H9 (cell line): ENCODE data around the gene OMP. TPM values are rescaled to one million over a fixed set of nuclear protein-coding genes. Genes with fewer than 3 reads are reported as not detected.

Experiments
- DNase-seq: peaks from one replicate; pipeline ENCODE4 v3.0.0-alpha.2; 2017
- H2AFZ ChIP-seq: one replicate; pipeline ENCODE4 v1.6.1; 2013; ENCODE audit warnings: mild to moderate bottlenecking, low read length, control low read depth, moderate library complexity
- H2AK5ac ChIP-seq: 2 replicates; pipeline ENCODE4 v1.6.1; 2013; ENCODE audit warnings: low read length, control low read depth, mixed read lengths; ENCODE audit not compliant: insufficient read length
- H2BK120ac ChIP-seq: one replicate; pipeline ENCODE4 v1.6.1; 2013; ENCODE audit warnings: low read depth, mild to moderate bottlenecking, low read length, control low read depth, inconsistent platforms; ENCODE audit not compliant: poor library complexity, severe bottlenecking
- H2BK12ac ChIP-seq: 2 replicates; pipeline ENCODE4 v1.6.1; 2013; ENCODE audit warnings: low read length, control low read depth, mixed read lengths, low read depth; ENCODE audit not compliant: insufficient read length
- H2BK15ac ChIP-seq: 2 replicates; pipeline ENCODE4 v1.6.1; 2013; ENCODE audit warnings: low read depth, low read length, control low read depth
- H2BK20ac ChIP-seq: one replicate; pipeline ENCODE4 v1.6.1; 2013; ENCODE audit warnings: low read depth, mild to moderate bottlenecking, low read length, control low read depth, inconsistent platforms; ENCODE audit not compliant: poor library complexity, severe bottlenecking
- H2BK5ac ChIP-seq: 2 replicates; pipeline ENCODE4 v1.6.1; 2013; ENCODE audit warnings: low read length, control low read depth, mixed read lengths; ENCODE audit not compliant: insufficient read length
- H3K14ac ChIP-seq: 2 replicates; pipeline ENCODE4 v1.6.1; 2013; ENCODE audit warnings: low read length, control low read depth; ENCODE audit not compliant: insufficient read depth
- H3K18ac ChIP-seq: 2 replicates; pipeline ENCODE4 v1.6.1; 2013; ENCODE audit warnings: low read depth, mild to moderate bottlenecking, mixed read lengths, low read length, control low read depth; ENCODE audit not compliant: insufficient read length
- H3K23ac ChIP-seq: 2 replicates; pipeline ENCODE4 v1.6.1; 2013; ENCODE audit warnings: low read length, control low read depth, mixed read lengths, low read depth; ENCODE audit not compliant: insufficient read length
- H3K23me2 ChIP-seq: 2 replicates; pipeline ENCODE4 v1.6.1; 2013; ENCODE audit warnings: low read depth, mild to moderate bottlenecking, mixed read lengths, low read length, control low read depth; ENCODE audit not compliant: insufficient read length, poor library complexity, severe bottlenecking
- H3K27ac ChIP-seq: 2 replicates; pipeline ENCODE4 v1.5.1; 2013; ENCODE audit warnings: low read length, control low read depth, mixed read lengths, low read depth; ENCODE audit not compliant: insufficient read length
- H3K27me3 ChIP-seq: 2 replicates; pipeline ENCODE4 v1.6.1; 2013; ENCODE audit warnings: low read length, control low read depth, inconsistent platforms; ENCODE audit not compliant: insufficient read depth
- H3K4ac ChIP-seq: 2 replicates; pipeline ENCODE4 v1.6.1; 2013; ENCODE audit warnings: low read depth, mild to moderate bottlenecking, control low read depth, inconsistent platforms, low read length, moderate library complexity
- H3K4me1 ChIP-seq: 2 replicates; pipeline ENCODE4 v1.6.1; 2013; ENCODE audit warnings: low read length, control low read depth, inconsistent platforms; ENCODE audit not compliant: insufficient read depth
- H3K4me2 ChIP-seq: 2 replicates; pipeline ENCODE4 v1.6.1; 2013; ENCODE audit warnings: low read length, control low read depth, mixed read lengths; ENCODE audit not compliant: insufficient read length, insufficient read depth
- H3K56ac ChIP-seq: 2 replicates; pipeline ENCODE4 v1.6.1; 2013; ENCODE audit warnings: low read depth, mild to moderate bottlenecking, mixed read lengths, low read length, control low read depth; ENCODE audit not compliant: insufficient read length
- H3K79me1 ChIP-seq: 2 replicates; pipeline ENCODE4 v1.6.1; 2013; ENCODE audit warnings: low read depth, mild to moderate bottlenecking, moderate library complexity, low read length, control low read depth, inconsistent platforms; ENCODE audit not compliant: insufficient read depth, poor library complexity, severe bottlenecking
- H3K79me2 ChIP-seq: 2 replicates; pipeline ENCODE4 v1.6.1; 2013; ENCODE audit warnings: low read length, control low read depth, inconsistent platforms; ENCODE audit not compliant: insufficient read depth
- H3K9ac ChIP-seq: 2 replicates; pipeline ENCODE4 v1.6.1; 2013; ENCODE audit warnings: low read length, control low read depth, mixed read lengths; ENCODE audit not compliant: insufficient read length; ENCODE audit errors: extremely low read depth
- H3K9me3 ChIP-seq: one replicate; pipeline ENCODE4 v1.6.1; 2013; ENCODE audit warnings: low read depth, low read length, inconsistent platforms; ENCODE audit not compliant: control insufficient read depth
- H3T11ph ChIP-seq: one replicate; pipeline ENCODE4 v1.6.1; 2013; ENCODE audit warnings: mild to moderate bottlenecking, low read length, control low read depth, inconsistent platforms
- H4K20me1 ChIP-seq: one replicate; pipeline ENCODE4 v1.6.1; 2013; ENCODE audit not compliant: control insufficient read depth, insufficient read length, insufficient read depth
- H4K5ac ChIP-seq: 2 replicates; pipeline ENCODE4 v1.6.1; 2013; ENCODE audit warnings: low read depth, mild to moderate bottlenecking, mixed read lengths, low read length, control low read depth; ENCODE audit not compliant: insufficient read length
- H4K8ac ChIP-seq: replicated peaks from 2 replicates; pipeline ENCODE4 v1.6.1; 2013; ENCODE audit warnings: low read length, control low read depth, mixed read lengths, low read depth; ENCODE audit not compliant: insufficient read length
- H4K91ac ChIP-seq: 2 replicates; pipeline ENCODE4 v1.6.1; 2013; ENCODE audit warnings: low read depth, mild to moderate bottlenecking, moderate library complexity, mixed read lengths, low read length, control low read depth; ENCODE audit not compliant: insufficient read length
- H3K27ac Mint-ChIP-seq, 3 experiments: 2 replicates in 2 of 3; 3 replicates in 1 of 3; pipeline ENCODE4 v1.8.0; 2020 to 2021; ENCODE audit warnings: mixed read lengths in 3 of 3, mild to moderate bottlenecking in 1 of 3, moderate library complexity in 1 of 3
- H3K27me3 Mint-ChIP-seq: 2 replicates; pipeline ENCODE4 v1.8.0; 2021; ENCODE audit warnings: low read depth, mild to moderate bottlenecking, moderate library complexity, mixed read lengths
- H3K36me3 Mint-ChIP-seq, 3 experiments: 2 replicates in 2 of 3; 3 replicates in 1 of 3; pipeline ENCODE4 v1.8.0; 2020 to 2021; ENCODE audit warnings: low read depth in 3 of 3, mixed read lengths in 3 of 3; ENCODE audit not compliant: insufficient read depth in 1 of 3
- H3K4me1 Mint-ChIP-seq, 2 experiments: 2 replicates each; pipeline ENCODE4 v1.8.0; 2020; ENCODE audit warnings: mixed read lengths in 2 of 2
- H3K4me3 Mint-ChIP-seq, 2 experiments: 2 replicates in 1 of 2; 3 replicates in 1 of 2; pipeline ENCODE4 v1.8.0; 2020 to 2021; ENCODE audit warnings: mild to moderate bottlenecking in 2 of 2, mixed read lengths in 2 of 2, moderate library complexity in 1 of 2
- H3K9me3 Mint-ChIP-seq, 2 experiments: 2 replicates in 1 of 2; 3 replicates in 1 of 2; pipeline ENCODE4 v1.8.0; 2020; ENCODE audit warnings: mild to moderate bottlenecking in 2 of 2, mixed read lengths in 2 of 2, moderate library complexity in 1 of 2
- CTCF ChIP-seq: fragments of 200-600 bp; sonication (generic); conservative IDR thresholded peaks from 3 replicates; pipeline ENCODE4 v1.8.0; 2021; ENCODE audit warnings: antibody characterized with exemption, mild to moderate bottlenecking
- WGBS: extraction: QIAGEN DNeasy Blood & Tissue Kit; methylation state at CpG from one replicate; pipeline ENCODE4 v1.1.7; 2013; ENCODE audit warnings: missing lambda C conversion rate, low lambda C conversion rate, mixed read lengths; ENCODE audit not compliant: insufficient read length; ENCODE audit errors: extremely low coverage; 5-methylcytosine and 5-hydroxymethylcytosine counted together
- total RNA-seq: library from RNA; stranded (reverse); gene quantifications from 2 replicates; pipeline ENCODE4 v1.2.1, GENCODE V29; 2021

Gene OMP
- total RNA-seq, 1 experiment from 2014 or later, result not detected

- Histone ChIP-seq H3K79me2 (no peaks in the 10 kb centered on the region), H3K9me3 (no peaks in the 10 kb centered on the region), H2AK5ac (no peak overlapping the region), H4K91ac (no peak overlapping the region), H3K4ac (no peak overlapping the region), H2BK120ac (no peak overlapping the region), H2BK20ac (no peak overlapping the region), H3K4me1 (no peaks in the 10 kb centered on the region), H3K14ac (no peak overlapping the region; the same call in 1 of the 2 replicates), H2BK5ac (no peak overlapping the region), H3K23me2 (no peaks in the 10 kb centered on the region), H3K4me2 (no peak overlapping the region), H2AFZ (no peak overlapping the region), H3K27me3 (no peaks in the 10 kb centered on the region), H3K23ac (no peak overlapping the region), H2BK15ac (no peak overlapping the region), H4K5ac (no peak overlapping the region), H4K8ac (no peak overlapping the region), H3K56ac (no peak overlapping the region), H3K27ac (no peak overlapping the region), H2BK12ac (no peak overlapping the region), H3K18ac (no peak overlapping the region), H4K20me1 (no peaks in the 10 kb centered on the region), H3K9ac (no peak overlapping the region), H3T11ph (no peak overlapping the region), H3K79me1 (no peaks in the 10 kb centered on the region)
- no peak for TF ChIP-seq CTCF
- peaks cover 12 to 14% of the 10 kb centered on the region in 2 experiments for H3K4me1 Mint-ChIP-seq
- H3K4me3 Mint-ChIP-seq, result no peak overlapping the region
- no CpG with 5 or more reads among the region's 23 CpGs for WGBS
- no peak for DNase-seq
- H3K27ac Mint-ChIP-seq, result no peak overlapping the region; a peak in 2 of 7 replicates
- H3K9me3 Mint-ChIP-seq, result no peaks in the 10 kb centered on the region
- no peaks in the 10 kb centered on the region for H3K27me3 Mint-ChIP-seq
- H3K36me3 Mint-ChIP-seq, result no peaks in the 10 kb centered on the region; a peak in 2 of 7 replicates
Measured at GRCh38 chr11:77086521-77087472, 15.8 kb upstream of the OMP start.
